Muscle layer of colon (tissue), 2 donors: ENCODE data around the gene FKBP1A.
"Not testable (repeated sequence)": the region's sequence is repeated elsewhere in the genome, so short reads cannot be mapped to it uniquely, and the experiment has no call there.

Experiments used
- H3K27ac ChIP-seq: one replicate; pipeline ENCODE4 v1.7.0; 2013; ENCODE audit warnings: low read depth, mild to moderate bottlenecking, low read length, moderate library complexity
- H3K27me3 ChIP-seq, 2 donors: one replicate each; pipeline ENCODE4 v1.7.0; 2013; ENCODE audit warnings: low read length in 2 of 2, mild to moderate bottlenecking in 2 of 2; ENCODE audit not compliant: insufficient read depth in 2 of 2, control insufficient read depth in 1 of 2
- H3K36me3 ChIP-seq: one replicate; pipeline ENCODE4 v1.7.0; 2013; ENCODE audit warnings: mild to moderate bottlenecking, low read length; ENCODE audit not compliant: insufficient read depth
- H3K4me1 ChIP-seq: one replicate; pipeline ENCODE4 v1.7.0; 2013; ENCODE audit warnings: mild to moderate bottlenecking, low read length; ENCODE audit not compliant: insufficient read depth
- H3K4me3 ChIP-seq, 2 donors: one replicate each; pipeline ENCODE4 v1.7.0; 2013; ENCODE audit warnings: low read length in 2 of 2, low read depth in 1 of 2, mild to moderate bottlenecking in 1 of 2, moderate library complexity in 1 of 2
- H3K9ac ChIP-seq: one replicate; pipeline ENCODE4 v1.7.0; 2013; ENCODE audit warnings: low read length
- H3K9me3 ChIP-seq: one replicate; pipeline ENCODE4 v1.7.0; 2013; ENCODE audit warnings: mild to moderate bottlenecking, low read length
- donor health status: abdominal sarcoma.
- donor health status: Adenocarcinoma of cecum.

The FKBP1A gene

DNA sequence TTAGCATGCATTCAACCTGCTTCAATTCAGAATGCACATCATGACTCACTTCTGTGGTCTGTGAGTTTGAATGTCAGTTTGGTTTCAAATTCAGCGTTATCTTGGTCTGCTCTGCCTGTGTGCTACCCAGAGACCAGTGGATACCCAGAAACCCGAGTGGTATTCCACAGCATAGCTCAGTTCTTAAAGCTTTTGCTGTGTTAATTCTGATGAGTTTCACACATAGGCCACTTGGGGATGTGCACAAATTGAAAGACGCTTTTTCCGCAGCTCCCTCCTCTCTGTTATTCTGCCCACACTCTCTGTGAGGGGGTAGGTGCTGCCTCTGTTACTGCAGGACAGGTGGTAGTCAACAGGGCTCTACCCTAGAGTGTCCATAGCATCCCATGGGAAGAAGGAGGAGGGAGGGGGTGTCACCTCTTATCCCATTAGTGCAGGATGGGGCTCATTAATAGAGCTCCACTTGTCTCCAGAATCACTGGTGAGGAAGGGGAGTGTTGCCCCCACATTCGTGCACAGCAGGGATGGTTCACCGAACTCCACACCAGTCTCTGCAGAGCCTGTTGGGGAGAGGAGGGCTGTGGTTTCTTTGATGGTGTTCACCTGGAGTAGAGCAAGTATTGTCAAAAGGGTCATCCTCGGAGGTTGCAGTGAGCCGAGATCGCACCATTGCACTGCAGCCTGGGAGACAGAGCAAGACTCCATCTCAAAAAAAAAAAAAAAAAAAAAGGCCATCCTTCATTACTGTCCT, 34.8 kb downstream of the FKBP1A start:
- no peak overlapping the region for H3K4me3 ChIP-seq
- H3K4me1 ChIP-seq = no peaks in the 10 kb centered on the region
- H3K9me3 ChIP-seq = no peaks in the 10 kb centered on the region
- H3K27ac ChIP-seq = no peak overlapping the region
- H3K36me3 ChIP-seq = peaks cover 19% of the 10 kb centered on the region
- no peak overlapping the region for H3K9ac ChIP-seq
- no peaks in the 10 kb centered on the region for H3K27me3 ChIP-seq

DNA sequence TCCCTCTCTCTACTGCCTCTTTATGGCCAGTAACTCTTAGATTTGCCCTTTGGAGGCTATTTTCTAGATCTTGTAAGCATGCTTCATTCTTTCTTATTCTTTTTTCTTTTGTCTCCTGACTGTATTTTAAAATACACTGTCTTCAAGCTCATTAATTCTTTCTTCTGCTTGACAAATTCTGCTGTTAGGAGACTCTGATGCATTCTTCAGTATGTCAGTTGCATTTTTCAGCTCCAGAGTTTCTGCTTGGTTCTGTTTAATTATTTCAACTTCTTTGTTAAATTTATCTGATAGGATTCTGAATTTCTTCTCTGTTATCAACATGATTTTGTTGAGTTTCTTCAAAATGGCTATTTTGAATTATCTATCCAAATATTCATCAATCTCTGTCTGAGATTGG, 38.9 kb downstream of the FKBP1A start:
- Histone ChIP-seq H3K4me3 (no peak overlapping the region), H3K9ac (no peak overlapping the region), H3K9me3 (peaks cover 2% of the 10 kb centered on the region), H3K27ac (no peak overlapping the region), H3K4me1 (no peaks in the 10 kb centered on the region), H3K27me3 (no peaks in the 10 kb centered on the region), H3K36me3 (peaks cover 13% of the 10 kb centered on the region)

DNA sequence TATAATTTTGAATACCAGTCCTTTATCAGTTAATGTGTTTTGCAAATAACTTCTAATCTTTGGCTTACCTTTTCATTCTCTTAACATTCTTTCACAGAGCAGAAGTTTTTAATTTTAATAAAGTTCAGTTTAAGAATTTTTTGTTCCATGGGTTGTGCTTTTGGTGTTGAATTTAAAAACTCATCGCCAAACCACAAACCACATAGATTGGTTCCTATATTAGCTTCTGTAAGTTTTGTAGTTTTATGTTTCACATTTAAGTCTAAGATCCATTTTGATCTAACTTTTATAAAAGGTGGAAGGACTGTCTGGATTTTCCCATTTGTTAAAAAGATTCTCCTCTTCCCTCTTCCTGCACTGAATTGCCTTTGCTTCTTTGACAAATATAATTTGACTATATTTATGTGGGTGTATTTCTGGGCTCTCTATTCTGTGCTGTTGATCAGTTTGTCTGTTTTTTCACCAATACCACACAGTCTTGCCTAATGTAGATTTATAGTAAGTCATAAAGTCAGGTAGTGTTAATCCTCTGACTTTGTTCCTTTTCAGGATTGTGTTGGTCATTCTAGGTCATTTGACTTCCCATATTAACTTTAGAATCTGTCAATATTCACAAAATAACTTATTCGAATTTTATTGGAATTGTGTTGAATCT, 46.4 kb downstream of the FKBP1A start:
- H3K9ac ChIP-seq = no peak overlapping the region
- H3K9me3 ChIP-seq = peaks cover 4% of the 10 kb centered on the region
- no peaks in the 10 kb centered on the region for H3K4me1 ChIP-seq

GRCh38 chr20:1345756-1346093, 47.1 kb downstream of the FKBP1A start:
- H3K36me3 ChIP-seq = no peaks in the 10 kb centered on the region
- H3K4me3 ChIP-seq = no peak overlapping the region
- H3K27me3 ChIP-seq = no peaks in the 10 kb centered on the region
- H3K27ac ChIP-seq = no peak overlapping the region
- no peaks in the 10 kb centered on the region for H3K4me1 ChIP-seq
- H3K9me3 ChIP-seq = peaks cover 4% of the 10 kb centered on the region
- H3K9ac ChIP-seq = no peak overlapping the region

More for the DNA sequence above, 46.4 kb downstream of the FKBP1A start:
- Histone ChIP-seq H3K27me3 (no peaks in the 10 kb centered on the region), H3K27ac (no peak overlapping the region), H3K4me3 (no peak overlapping the region), H3K36me3 (no peaks in the 10 kb centered on the region)

DNA sequence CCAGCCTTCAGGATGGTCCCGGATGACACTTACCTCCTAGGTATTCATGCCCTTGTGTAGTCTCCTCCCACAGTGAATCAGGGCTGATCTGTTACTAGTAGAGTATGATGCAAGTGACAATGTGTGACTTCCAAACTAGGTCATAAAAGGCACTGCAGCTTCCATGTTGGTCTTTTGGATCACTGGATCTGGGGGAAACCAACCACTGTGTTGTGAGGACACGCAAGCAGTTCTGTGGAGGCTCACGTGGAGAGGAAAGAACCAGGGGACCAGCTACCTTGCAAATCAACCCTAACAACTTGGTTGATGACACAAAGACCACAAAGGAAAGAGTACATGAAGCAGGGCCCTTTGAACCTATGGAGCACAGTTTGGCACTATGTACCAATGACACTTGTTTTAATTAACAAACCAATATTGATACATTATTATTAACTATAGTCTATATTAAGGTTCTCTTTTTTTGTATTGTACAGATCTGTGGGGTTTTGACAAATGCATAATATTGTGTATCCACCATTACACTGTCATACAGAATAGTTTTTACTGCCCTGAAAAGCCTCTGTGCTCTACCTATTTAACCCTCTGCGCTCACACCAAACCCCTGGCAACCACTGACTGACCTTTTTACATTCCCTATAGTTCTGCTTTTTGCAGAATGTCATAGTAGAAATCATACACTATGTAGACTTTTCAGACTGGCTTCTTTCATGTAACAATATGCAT, 47.7 kb downstream of the FKBP1A start:
- Histone ChIP-seq H3K9me3 (peaks cover 4% of the 10 kb centered on the region), H3K4me3 (no peak overlapping the region), H3K27ac (no peak overlapping the region), H3K4me1 (no peaks in the 10 kb centered on the region), H3K27me3 (no peaks in the 10 kb centered on the region), H3K36me3 (no peaks in the 10 kb centered on the region), H3K9ac (no peak overlapping the region)

DNA sequence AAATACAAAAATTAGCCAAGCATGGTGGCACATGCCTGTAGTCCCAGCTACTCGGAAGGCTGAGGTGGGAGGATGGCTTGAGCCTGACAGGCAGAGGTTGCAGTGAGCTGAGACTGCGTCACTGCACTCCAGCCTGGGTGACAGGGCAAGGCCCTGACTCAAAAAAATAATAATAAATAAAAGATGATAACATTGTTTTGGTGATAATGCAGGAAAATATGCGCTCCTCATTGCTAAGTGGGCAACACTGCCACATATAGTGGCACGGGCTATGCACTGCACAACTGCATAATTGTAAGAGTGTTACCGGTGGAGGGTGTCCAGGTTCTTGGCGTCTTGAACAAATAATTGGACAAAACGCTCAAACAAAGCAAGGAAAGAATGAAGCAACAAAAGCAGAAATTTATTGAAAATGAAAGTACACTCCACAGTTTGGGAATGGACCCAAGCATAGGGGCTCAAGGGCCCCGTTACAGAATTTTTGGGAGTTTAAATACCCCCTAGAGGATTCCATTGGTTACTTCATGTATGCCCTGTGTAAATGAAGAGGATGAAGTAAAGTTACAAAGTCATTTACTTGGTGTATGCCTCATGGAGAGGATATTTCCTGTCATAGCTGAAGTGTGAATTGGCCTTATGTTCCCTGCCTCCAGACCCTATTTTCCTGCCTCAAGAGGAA, 49.3 kb downstream of the FKBP1A start:
- H3K27me3 ChIP-seq, H3K9ac ChIP-seq, H3K4me3 ChIP-seq, H3K9me3 ChIP-seq, H3K36me3 ChIP-seq, H3K4me1 ChIP-seq, H3K27ac ChIP-seq: not testable (repeated sequence)

DNA sequence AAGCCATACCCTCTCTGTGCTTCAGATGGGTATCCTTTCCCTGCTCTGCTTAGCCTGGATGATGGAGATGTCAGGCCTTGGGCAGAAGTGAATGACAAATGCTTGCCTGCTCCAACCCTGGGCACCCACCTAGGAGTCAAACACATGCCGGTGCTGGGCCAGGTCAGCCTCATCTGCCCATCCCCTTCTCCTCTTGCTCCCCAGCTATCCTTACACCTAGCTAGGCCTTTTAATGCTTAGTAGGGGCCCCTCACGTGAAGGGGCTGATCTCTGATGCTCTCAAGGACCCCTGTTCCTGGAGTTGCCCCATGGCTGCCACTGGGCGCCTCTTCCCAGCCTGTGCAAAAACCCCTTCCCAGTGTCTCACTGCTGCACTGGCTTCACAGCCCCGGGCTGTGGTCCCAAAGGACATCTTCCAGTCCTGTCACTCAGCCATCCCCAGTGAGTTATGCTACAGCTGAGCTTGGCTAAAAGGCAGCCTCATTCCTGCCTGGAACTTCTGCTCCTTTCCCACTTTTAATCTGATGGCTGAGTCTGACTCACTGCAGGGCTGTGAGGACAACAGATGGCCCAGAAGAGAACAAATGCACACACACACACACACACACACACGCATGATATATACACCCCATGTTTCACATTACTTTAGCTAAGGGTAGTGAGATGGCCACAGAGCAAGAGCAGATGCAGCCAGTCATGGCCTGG, 51.1 kb downstream of the FKBP1A start:
- Histone ChIP-seq H3K36me3 (no peaks in the 10 kb centered on the region), H3K27ac (no peak overlapping the region), H3K27me3 (no peaks in the 10 kb centered on the region), H3K4me1 (peaks cover 9% of the 10 kb centered on the region), H3K9ac (no peak overlapping the region), H3K9me3 (no peaks in the 10 kb centered on the region), H3K4me3 (no peak overlapping the region)

GRCh38 chr20:1338801-1339200, 54.1 kb downstream of the FKBP1A start:
- no peak overlapping the region for H3K27ac ChIP-seq

DNA sequence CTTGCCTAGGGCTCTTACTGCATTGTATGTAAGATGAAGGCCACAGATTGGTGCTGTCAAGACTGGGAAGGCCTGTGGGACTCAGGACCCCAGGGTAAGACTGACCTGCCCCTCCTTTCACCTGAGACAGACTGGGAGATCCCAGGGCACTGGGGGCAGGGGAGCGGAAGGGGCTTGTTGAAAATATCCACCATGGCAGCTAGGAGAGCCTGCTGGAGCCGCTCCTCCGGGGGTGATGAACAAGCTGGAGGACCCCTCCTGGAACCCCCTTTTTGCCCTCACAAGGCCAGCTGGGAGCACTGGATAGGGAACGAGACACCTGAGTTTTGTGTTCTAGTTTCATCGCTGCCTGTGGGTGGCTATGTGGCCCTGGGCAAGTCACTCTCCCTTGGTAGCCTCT, 54.8 kb downstream of the FKBP1A start:
- peaks cover 12% of the 10 kb centered on the region for H3K4me1 ChIP-seq
- no peaks in the 10 kb centered on the region for H3K9me3 ChIP-seq
- H3K9ac ChIP-seq = no peak overlapping the region
- no peaks in the 10 kb centered on the region for H3K27me3 ChIP-seq
- H3K4me3 ChIP-seq = no peak overlapping the region
- H3K27ac ChIP-seq = no peak overlapping the region
- H3K36me3 ChIP-seq = peaks cover 1% of the 10 kb centered on the region

More at GRCh38 chr20:1338801-1339200, 54.1 kb downstream of the FKBP1A start:
- no peaks in the 10 kb centered on the region for H3K36me3 ChIP-seq
- no peak overlapping the region for H3K9ac ChIP-seq
- no peaks in the 10 kb centered on the region for H3K9me3 ChIP-seq
- H3K27me3 ChIP-seq = no peaks in the 10 kb centered on the region
- H3K4me3 ChIP-seq = no peak overlapping the region
- peaks cover 12% of the 10 kb centered on the region for H3K4me1 ChIP-seq

DNA sequence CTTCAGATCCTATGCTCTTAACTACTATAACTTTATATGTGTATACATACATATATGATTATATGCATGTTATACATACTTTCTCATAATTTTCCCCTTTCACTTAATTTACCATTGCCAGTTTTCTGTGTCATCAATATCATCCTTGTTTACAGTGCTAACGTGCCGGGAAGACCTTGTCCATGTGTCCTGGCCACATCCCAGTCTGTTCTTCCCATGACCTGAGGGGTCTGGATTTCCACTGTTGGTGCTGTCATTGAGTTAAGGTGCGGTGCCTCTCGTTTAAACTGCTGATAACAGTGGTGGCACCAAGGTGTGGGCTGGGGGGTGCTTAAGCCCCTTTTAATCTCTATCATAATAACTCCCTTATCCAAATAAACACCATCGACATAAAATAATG, 55.4 kb downstream of the FKBP1A start:
- H3K9me3 ChIP-seq = no peaks in the 10 kb centered on the region
- no peak overlapping the region for H3K4me3 ChIP-seq
- H3K27me3 ChIP-seq = no peaks in the 10 kb centered on the region
- peaks cover 12% of the 10 kb centered on the region for H3K4me1 ChIP-seq
- H3K9ac ChIP-seq = no peak overlapping the region
- H3K36me3 ChIP-seq = peaks cover 4% of the 10 kb centered on the region
- H3K27ac ChIP-seq = no peak overlapping the region
